GM21529 (cell line): Measurements from ENCODE around the gene ABCA13.
A peak's percentile ranks its signal among the peaks of the same experiment; 100 is the strongest.

Experiments used
- ATAC-seq: cut with Tn5 transposase; IDR thresholded peaks from one replicate; pipeline ENCODE4 v1.9.1; 2021; ENCODE audit not compliant: unreplicated experiment

The ABCA13 gene

DNA sequence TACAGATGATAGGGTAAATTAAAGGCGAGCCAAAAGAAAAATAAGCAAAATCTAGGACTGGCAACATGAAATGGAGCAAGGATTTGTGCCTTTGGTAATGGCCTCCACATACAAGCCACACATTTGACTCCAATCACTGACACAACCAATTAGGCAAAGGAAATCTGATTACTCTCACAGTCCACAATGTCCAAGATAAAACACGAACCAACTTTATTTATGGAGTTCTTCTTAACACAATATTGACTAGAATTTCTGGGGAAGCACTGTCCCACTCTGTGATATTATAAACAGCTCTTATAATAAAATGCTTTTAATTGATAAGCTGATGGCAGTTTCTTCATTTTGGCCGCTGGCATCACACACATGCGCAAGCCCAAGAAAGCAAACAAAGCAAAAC lies 334.2 kb downstream of the ABCA13 start:
- no peak for ATAC-seq

GRCh38 chr7:48506569-48506968 lies 335.3 kb downstream of the ABCA13 start:
- no peak for ATAC-seq

DNA sequence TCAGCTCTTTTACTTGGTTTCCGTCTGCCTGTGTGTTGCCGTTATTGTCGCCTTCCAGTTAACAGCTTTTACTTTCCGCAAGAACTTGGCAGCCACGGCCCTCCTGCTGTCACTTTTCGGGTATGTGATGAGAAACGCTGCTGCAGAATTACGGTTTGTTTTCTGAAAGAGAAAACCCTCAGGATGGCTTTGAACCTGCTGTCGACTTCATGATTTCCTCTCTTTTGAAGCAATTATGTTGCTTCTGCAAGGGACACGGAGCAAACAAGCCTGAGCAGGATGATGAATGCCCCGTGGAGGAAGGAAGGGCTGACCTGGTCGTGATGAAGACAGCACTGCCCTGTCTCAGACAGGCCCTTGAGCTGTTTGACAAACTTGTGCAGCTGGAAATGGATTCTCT lies 339.8 kb downstream of the ABCA13 start:
- no peak for ATAC-seq

GRCh38 chr7:48512892-48513291 lies 341.6 kb downstream of the ABCA13 start:
- ATAC-seq, result no peak

DNA sequence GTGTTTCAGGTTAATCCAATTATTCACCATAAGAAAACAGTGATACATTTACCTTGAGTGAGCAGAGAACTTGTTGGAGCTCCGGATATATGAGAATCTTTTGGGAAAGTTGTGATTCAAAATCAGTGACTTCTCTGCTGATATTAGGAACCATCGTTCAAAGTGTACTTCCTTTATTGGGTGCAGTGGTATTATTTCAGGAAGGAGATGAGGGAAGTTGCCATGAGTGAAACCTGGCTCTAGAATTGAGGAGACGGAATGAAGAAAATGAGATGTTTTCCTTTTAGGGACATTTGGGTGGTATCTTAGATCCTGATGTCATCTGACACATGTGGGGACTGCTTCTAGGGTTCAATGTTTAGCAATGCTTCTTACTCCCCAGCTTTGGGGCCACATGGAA lies 343.9 kb downstream of the ABCA13 start:
- ATAC-seq, result no peak

- no peak for ATAC-seq
Measured at GRCh38 chr7:48518092-48518491, 346.8 kb downstream of the ABCA13 start.

DNA sequence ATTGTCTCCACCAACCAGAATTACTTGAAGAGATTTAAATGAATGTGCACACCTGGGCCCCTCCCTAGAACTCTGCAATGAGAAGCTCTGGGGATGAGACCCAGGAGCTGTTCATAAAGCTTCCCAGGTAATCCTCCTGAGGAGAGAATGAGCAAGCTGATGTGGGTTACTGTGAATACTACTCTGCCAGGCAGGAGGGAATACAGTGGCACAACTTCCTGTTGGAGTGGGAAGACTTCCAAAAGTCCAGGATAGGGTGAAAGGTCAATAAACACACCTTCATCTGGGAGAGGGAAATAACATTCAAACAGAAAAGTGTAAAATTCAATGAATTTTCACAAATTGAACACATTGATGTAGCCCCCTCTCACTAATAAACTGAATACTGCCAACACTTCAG lies 351.4 kb downstream of the ABCA13 start:
- no peak for ATAC-seq

DNA sequence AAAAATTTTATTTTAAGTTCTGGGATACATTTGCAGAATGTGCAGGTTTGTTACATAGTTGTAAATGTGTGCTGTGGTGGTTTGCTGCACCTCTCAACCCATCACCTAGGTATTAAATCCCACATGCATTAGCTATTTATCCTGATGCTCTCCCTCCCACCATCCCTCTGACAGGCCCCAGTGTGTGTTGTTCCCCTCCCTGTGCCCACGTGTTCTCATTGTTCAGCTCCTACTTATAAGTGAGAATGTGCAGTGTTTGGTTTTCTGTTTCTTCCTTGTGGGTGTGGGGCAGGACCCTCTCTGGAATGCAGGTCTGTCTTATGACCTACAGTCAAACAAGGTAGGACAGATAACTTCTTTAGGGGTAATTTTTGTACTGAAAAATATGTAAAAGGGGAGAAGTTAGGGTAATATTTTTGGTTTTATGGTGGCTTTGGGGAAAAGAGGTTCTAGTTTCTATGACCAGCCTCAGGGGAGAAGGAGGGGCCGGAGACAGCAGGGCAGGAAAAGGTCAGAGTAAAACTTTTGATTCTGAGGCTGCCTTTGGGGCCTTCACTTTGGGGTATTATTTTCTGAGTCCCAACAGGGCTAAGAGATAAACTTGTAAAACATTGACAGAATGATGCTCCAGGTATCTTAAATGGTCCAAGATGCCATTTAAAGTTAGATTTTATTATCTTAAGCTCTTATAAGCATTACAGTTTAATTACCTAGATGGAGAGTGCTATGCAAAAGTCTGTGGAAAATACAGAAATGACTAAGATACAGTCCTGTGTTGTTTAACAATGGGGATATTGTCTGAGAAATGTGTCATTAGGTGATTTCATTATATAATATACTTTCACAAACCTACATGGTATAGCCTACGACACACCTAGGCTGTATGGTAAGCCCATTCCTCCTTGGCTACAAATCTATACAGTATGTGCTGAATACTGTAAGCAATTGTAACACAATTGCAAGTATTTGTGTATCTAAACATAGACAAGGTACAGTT lies 354.8 kb downstream of the ABCA13 start:
- no peak for ATAC-seq

DNA sequence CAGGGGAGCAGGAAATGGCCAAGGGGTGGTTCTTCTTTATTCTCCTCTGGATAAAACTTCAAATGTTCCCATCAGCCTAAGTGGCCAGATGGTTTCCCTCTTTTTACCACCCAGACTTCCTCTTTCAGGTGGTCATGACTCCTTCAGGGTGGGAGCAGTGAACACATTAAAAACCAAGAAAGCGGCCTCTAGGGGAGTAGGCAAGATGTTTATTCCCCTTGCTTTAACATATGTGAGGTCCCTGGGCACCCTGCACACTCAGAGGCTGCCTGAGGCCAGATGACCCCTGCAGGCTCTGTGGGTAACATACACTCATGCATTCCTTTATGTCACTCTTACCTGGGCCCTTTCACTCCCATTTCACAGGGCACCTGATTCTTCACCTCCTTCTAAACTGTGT lies 357.4 kb downstream of the ABCA13 start:
- peak; percentile 49 for ATAC-seq

DNA sequence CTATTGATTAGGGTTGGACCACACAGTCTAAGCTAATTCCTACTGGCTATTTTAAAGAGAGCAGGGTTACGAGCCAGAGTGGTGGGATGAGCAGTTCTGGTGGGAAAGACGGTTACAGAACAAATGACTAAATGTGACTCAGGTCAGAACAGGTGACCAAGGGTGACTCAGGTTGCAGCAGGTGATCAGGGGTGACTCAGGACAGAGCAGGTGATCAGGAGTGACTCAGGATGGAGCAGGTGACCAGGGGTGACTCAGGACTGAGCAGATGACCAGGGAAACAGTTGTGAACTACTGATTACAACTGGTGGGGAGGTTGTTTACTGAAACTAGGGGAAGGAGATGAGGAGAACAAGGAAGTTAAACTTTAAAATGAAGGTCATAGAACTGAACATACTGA lies 366.3 kb downstream of the ABCA13 start:
- no peak for ATAC-seq

- no peak for ATAC-seq
Measured at GRCh38 chr7:48540746-48541145, 369.5 kb downstream of the ABCA13 start.

GRCh38 chr7:48548667-48549066 lies 377.4 kb downstream of the ABCA13 start:
- ATAC-seq, result no peak

DNA sequence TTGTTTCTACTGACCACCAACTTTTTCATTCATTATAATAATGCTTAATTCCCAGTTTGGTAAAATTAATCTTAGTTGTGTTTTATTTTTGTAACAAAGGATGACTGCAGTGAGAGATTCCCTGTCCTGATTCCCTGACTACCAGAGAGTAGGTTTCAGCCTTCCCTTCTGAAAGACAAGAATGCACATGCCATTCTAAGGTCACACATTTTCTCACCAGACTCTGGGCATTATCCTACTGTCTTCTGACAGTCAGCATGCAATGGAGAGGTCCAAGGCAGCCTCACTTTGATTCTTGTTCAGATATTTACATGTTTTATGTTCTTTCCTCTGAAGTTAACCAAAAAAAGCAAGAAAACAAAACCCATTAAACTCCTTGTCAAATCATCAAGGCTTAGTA lies 380.4 kb downstream of the ABCA13 start:
- ATAC-seq, result no peak

GRCh38 chr7:48563334-48563733 lies 392.1 kb downstream of the ABCA13 start:
- ATAC-seq, result no peak

DNA sequence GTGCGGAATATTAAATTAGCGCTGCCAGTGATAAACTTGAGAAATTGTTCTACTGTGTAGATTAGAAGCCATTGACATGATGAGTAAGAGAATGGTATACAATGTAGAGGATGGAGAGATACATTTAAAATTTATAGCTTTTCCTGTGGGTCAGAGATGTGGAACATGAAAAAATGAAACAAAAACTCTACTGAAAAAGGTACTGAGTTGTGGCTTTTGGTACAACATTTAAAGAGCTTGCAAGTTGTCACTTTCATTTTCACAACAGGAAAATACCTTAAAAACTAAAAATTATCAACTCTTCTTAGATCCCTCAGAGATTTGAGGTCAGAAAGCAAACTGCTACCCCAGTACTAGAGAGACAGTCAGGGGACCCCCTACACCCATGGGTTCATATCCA lies 404.3 kb downstream of the ABCA13 start:
- no peak for ATAC-seq

- ATAC-seq, result no peak
Measured at GRCh38 chr7:48587475-48587874, 416.2 kb downstream of the ABCA13 start.

DNA sequence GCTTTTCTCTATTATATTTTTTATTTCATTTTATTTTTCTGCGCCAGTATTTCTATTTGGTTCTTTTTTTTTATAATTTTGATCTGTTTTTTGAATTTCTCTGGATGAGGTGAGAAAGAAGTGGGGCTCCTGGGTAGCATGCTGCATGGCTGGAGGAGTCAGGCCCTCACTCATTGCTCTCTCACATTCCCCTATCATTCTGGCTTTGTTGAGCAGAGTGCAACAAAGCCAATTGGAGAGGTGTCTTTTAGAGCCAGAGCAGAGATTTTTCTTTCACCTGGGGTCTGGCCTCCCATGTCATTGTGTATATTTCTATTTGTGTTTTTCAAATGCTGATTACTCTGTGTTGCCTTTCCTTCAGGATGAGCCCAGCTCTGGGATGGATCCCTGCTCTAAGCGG lies 423.1 kb downstream of the ABCA13 start:
- ATAC-seq, result no peak

GRCh38 chr7:48595756-48596155 lies 424.5 kb downstream of the ABCA13 start:
- no peak for ATAC-seq

GRCh38 chr7:48610705-48611104 lies 439.4 kb downstream of the ABCA13 start:
- ATAC-seq, result no peak

GRCh38 chr7:48611993-48612392 lies 440.7 kb downstream of the ABCA13 start:
- ATAC-seq, result no peak

- no peak for ATAC-seq
Measured at GRCh38 chr7:48617508-48617907, 446.2 kb downstream of the ABCA13 start.

GRCh38 chr7:48617993-48618392 lies 446.7 kb downstream of the ABCA13 start:
- ATAC-seq, result no peak

DNA sequence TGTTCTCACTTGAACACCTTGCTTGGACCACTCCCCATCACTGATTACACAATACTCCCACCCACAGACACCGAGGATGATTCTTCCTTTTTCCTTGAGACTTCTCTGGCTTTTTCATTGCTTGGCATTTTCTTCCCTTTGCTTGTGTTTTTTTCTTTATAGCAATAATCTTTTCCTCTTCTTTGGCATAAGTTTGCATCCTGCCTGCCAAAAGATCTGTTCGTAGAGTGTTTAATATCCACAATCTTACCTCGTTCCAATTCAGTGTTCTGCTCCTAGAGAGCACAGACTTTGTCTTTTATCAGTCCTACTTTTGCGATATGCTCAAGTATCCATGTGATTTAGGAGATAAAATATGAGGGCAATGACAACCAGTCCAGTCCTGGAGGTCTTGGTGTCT lies 449.8 kb downstream of the ABCA13 start:
- ATAC-seq, result no peak
